Measurements from ENCODE around the gene CNTNAP5.

Gene CNTNAP5

GRCh38 chr2:124566518-124566970, 541.5 kb downstream of the CNTNAP5 start:
- DNase-seq (ENCODE audit: low read depth, low spot score): no peak
- POLR2A ChIA-PET: no interaction called here
- TF ChIP-seq CTCF (IDR thresholded peaks at IDR 0.05; ENCODE audit: insufficient read depth, low read length, missing control alignments): no peak
- H3K4me3 ChIP-seq (ENCODE audit: low read depth, low read length): no peak overlapping the region
- CTCF ChIA-PET: no interaction called here

- ChIA-PET CTCF (no interaction called here), POLR2A (no interaction called here)
- no peak overlapping the region for H3K4me3 ChIP-seq (ENCODE audit: low read depth, low read length)
- no peak for TF ChIP-seq CTCF (IDR thresholded peaks at IDR 0.05; ENCODE audit: insufficient read depth, low read length, missing control alignments)
- DNase-seq (ENCODE audit: low read depth, low spot score): no peak
Measured at GRCh38 chr2:124570872-124571271, 545.8 kb downstream of the CNTNAP5 start.

GRCh38 chr2:124571836-124572235, 546.7 kb downstream of the CNTNAP5 start:
- CTCF ChIA-PET: no interaction called here
- no peak for TF ChIP-seq CTCF (IDR thresholded peaks at IDR 0.05; ENCODE audit: insufficient read depth, low read length, missing control alignments)
- POLR2A ChIA-PET: no interaction called here
- no peak for DNase-seq (ENCODE audit: low read depth, low spot score)
- no peak overlapping the region for H3K4me3 ChIP-seq (ENCODE audit: low read depth, low read length)

- no peak for TF ChIP-seq CTCF (IDR thresholded peaks at IDR 0.05; ENCODE audit: insufficient read depth, low read length, missing control alignments)
- POLR2A ChIA-PET: no interaction called here
- CTCF ChIA-PET: no interaction called here
- no peak for DNase-seq (ENCODE audit: low read depth, low spot score)
- no peak overlapping the region for H3K4me3 ChIP-seq (ENCODE audit: low read depth, low read length)
Measured at GRCh38 chr2:124572934-124573634, 548.0 kb downstream of the CNTNAP5 start.

- TF ChIP-seq CTCF (IDR thresholded peaks at IDR 0.05; ENCODE audit: insufficient read depth, low read length, missing control alignments): no peak
- POLR2A ChIA-PET: no interaction called here
- no peak overlapping the region for H3K4me3 ChIP-seq (ENCODE audit: low read depth, low read length)
- DNase-seq (ENCODE audit: low read depth, low spot score): no peak
- CTCF ChIA-PET: no interaction called here
Measured at GRCh38 chr2:124575497-124575896, 550.4 kb downstream of the CNTNAP5 start.

- DNase-seq (ENCODE audit: low read depth, low spot score): no peak
- ChIA-PET CTCF (no interaction called here), POLR2A (no interaction called here)
- no peak overlapping the region for H3K4me3 ChIP-seq (ENCODE audit: low read depth, low read length)
- no peak for TF ChIP-seq CTCF (IDR thresholded peaks at IDR 0.05; ENCODE audit: insufficient read depth, low read length, missing control alignments)
Measured at GRCh38 chr2:124580263-124580662, 555.2 kb downstream of the CNTNAP5 start.
